Measurements from ENCODE around the gene KCTD4.

GRCh38 chr13:45215392-45216077, 14.7 kb upstream of the KCTD4 start:
- TF ChIP-seq, protein P1, sequence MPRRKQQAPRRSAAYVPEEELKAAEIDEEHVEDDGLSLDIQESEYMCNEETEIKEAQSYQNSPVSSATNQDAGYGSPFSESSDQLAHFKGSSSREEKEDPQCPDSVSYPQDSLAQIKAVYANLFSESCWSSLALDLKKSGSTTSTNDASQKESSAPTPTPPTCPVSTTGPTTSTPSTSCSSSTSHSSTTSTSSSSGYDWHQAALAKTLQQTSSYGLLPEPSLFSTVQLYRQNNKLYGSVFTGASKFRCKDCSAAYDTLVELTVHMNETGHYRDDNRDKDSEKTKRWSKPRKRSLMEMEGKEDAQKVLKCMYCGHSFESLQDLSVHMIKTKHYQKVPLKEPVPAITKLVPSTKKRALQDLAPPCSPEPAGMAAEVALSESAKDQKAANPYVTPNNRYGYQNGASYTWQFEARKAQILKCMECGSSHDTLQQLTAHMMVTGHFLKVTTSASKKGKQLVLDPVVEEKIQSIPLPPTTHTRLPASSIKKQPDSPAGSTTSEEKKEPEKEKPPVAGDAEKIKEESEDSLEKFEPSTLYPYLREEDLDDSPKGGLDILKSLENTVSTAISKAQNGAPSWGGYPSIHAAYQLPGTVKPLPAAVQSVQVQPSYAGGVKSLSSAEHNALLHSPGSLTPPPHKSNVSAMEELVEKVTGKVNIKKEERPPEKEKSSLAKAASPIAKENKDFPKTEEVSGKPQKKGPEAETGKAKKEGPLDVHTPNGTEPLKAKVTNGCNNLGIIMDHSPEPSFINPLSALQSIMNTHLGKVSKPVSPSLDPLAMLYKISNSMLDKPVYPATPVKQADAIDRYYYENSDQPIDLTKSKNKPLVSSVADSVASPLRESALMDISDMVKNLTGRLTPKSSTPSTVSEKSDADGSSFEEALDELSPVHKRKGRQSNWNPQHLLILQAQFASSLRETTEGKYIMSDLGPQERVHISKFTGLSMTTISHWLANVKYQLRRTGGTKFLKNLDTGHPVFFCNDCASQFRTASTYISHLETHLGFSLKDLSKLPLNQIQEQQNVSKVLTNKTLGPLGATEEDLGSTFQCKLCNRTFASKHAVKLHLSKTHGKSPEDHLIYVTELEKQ (tag by site-specific recombination; IDR thresholded peaks at IDR 0.05; ENCODE audit: borderline replicate concordance) = no peak
- TF ChIP-seq ZNF311 (tag by site-specific recombination; IDR thresholded peaks at IDR 0.05; ENCODE audit: borderline replicate concordance) (no peak), HOXA7 (CRISPR knock-in tag; IDR thresholded peaks at IDR 0.05; ENCODE audit: borderline replicate concordance) (no peak), SALL2 (tag by site-specific recombination; IDR thresholded peaks at IDR 0.05; ENCODE audit: borderline replicate concordance) (no peak)
